ENCODE data around the gene EFNA3.

The EFNA3 gene

GRCh38 chr1:155083865-155084721, 5.5 kb downstream of the EFNA3 start:
- peak; percentile 80 for DNase-seq (ENCODE audit: low spot score)

- DNase-seq (ENCODE audit: low spot score), result peak; percentile 89
Measured at GRCh38 chr1:155084722-155085503, 6.3 kb downstream of the EFNA3 start.

- peak; percentile 88 for DNase-seq (ENCODE audit: low spot score)
Measured at GRCh38 chr1:155085504-155086127, 7.0 kb downstream of the EFNA3 start.

GRCh38 chr1:155086128-155086741, 7.6 kb downstream of the EFNA3 start:
- DNase-seq (ENCODE audit: low spot score), result peak; percentile 78

GRCh38 chr1:155086856-155087535, 8.4 kb downstream of the EFNA3 start:
- no peak for DNase-seq (ENCODE audit: low spot score)

- peak; percentile 82 for DNase-seq (ENCODE audit: low spot score)
Measured at GRCh38 chr1:155091071-155092051, 12.7 kb downstream of the EFNA3 start.

- no peak for DNase-seq (ENCODE audit: low spot score)
Measured at GRCh38 chr1:155092131-155092530, 13.5 kb downstream of the EFNA3 start.

GRCh38 chr1:155092641-155093040, 14.0 kb downstream of the EFNA3 start:
- no peak for DNase-seq (ENCODE audit: low spot score)

- peak; percentile 46 for DNase-seq (ENCODE audit: low spot score)
Measured at GRCh38 chr1:155093911-155094621, 15.4 kb downstream of the EFNA3 start.

GRCh38 chr1:155094622-155094948, 15.9 kb downstream of the EFNA3 start:
- DNase-seq (ENCODE audit: low spot score), result no peak

GRCh38 chr1:155099331-155099730, 20.7 kb downstream of the EFNA3 start:
- DNase-seq (ENCODE audit: low spot score), result no peak

- no peak for DNase-seq (ENCODE audit: low spot score)
Measured at GRCh38 chr1:155103325-155103724, 24.7 kb downstream of the EFNA3 start.

GRCh38 chr1:155104605-155105534, 26.2 kb downstream of the EFNA3 start:
- DNase-seq (ENCODE audit: low spot score), result no peak

- no peak for DNase-seq (ENCODE audit: low spot score)
Measured at GRCh38 chr1:155105604-155106011, 27.0 kb downstream of the EFNA3 start.

- DNase-seq (ENCODE audit: low spot score), result no peak
Measured at GRCh38 chr1:155106862-155107261, 28.2 kb downstream of the EFNA3 start.

GRCh38 chr1:155107309-155108264, 28.9 kb downstream of the EFNA3 start:
- no peak for DNase-seq (ENCODE audit: low spot score)

- no peak for DNase-seq (ENCODE audit: low spot score)
Measured at GRCh38 chr1:155108296-155108695, 29.7 kb downstream of the EFNA3 start.

GRCh38 chr1:155110381-155110780, 31.7 kb downstream of the EFNA3 start:
- no peak for DNase-seq (ENCODE audit: low spot score)
